A549 (cell line): ENCODE results near the gene ADORA2B. TPM values are rescaled to one million over a fixed set of nuclear protein-coding genes. Genes with fewer than 3 reads are reported as not detected.
A peak's percentile ranks its signal among the peaks of the same experiment; 100 is the strongest.
"Not testable (repeated sequence)": the region's sequence is repeated elsewhere in the genome, so short reads cannot be mapped to it uniquely, and the experiment has no call there.

ENCODE experiments used
- ATAC-seq, 2 experiments: fragments of 200-7000 bp in 1 of 2; fragments of >200 bp in 1 of 2; cut with Nextera tagmentation in 1 of 2; cut with Tn5 transposase in 1 of 2; 3 replicates each; pipeline versions ENCODE4 v1.8.0 to v1.9.1; 2018 to 2020; ENCODE audit warnings: mild to moderate bottlenecking in 1 of 2, moderate library complexity in 1 of 2
- CTCF ChIA-PET: fragments of 300-600 bp; sonication (Branson Sonifier 250); formaldehyde crosslinking; extraction: SDS; loops from one replicate; lab custom pipeline; 2021; ENCODE audit warnings: antibody characterized with exemption, inconsistent platforms; lab: Yijun Ruan, JAX
- POLR2A ChIA-PET: fragments of 350-600 bp; formaldehyde crosslinking; extraction: SDS; loops from one replicate; lab custom pipeline; 2021; ENCODE audit warnings: antibody characterized with exemption, inconsistent platforms; lab: Yijun Ruan, JAX
- DNase-seq, 2 experiments: peaks; one replicate each; pipeline versions ENCODE4 v3.0.0 to v3.0.0-alpha.2; 2011 to 2016; ENCODE audit warnings: low read depth in 1 of 2, low spot score in 1 of 2
- FAIRE-seq: peaks from 2 replicates; lab custom pipeline; 2011; peaks lifted over from hg19 to GRCh38; lab: Jason Lieb, UNC
- H3K27ac ChIP-seq, 2 experiments: fragments of >200 bp; sonication (Bioruptor Twin); formaldehyde crosslinking; 3 replicates each; pipeline ENCODE4 v1.5.1; 2016 to 2017
- H3K4me1 ChIP-seq: fragments of >200 bp; sonication (Bioruptor Twin); formaldehyde crosslinking; 3 replicates; pipeline ENCODE4 v1.6.1; 2016
- H3K4me2 ChIP-seq: fragments of >200 bp; sonication (Bioruptor Twin); formaldehyde crosslinking; 3 replicates; pipeline ENCODE4 v1.6.1; 2016
- H3K4me3 ChIP-seq: fragments of >200 bp; sonication (Bioruptor Twin); formaldehyde crosslinking; 3 replicates; pipeline ENCODE4 v1.5.1; 2016
- H3K9me3 ChIP-seq: fragments of >200 bp; sonication (Bioruptor Twin); formaldehyde crosslinking; 3 replicates; pipeline ENCODE4 v1.6.1; 2016
- CBX8 ChIP-seq: fragments of 200-600 bp; sonication (generic); IDR thresholded peaks from 2 replicates; pipeline ENCODE4 v1.6.1; 2016
- CHD2 ChIP-seq: fragments of 150-350 bp; IDR thresholded peaks from 2 replicates; pipeline ENCODE4 v1.6.1; 2014; ENCODE audit warnings: low read length; ENCODE audit not compliant: partially characterized antibody
- EHF ChIP-seq: fragments of 250-450 bp; sonication (Bioruptor Pico); IDR thresholded peaks from 2 replicates; pipeline ENCODE4 v1.5.0; 2020; ENCODE audit warnings: mild to moderate bottlenecking
- FOSL2 ChIP-seq, 2 experiments: fragments of 450-650 bp in 1 of 2; fragments of >200 bp in 1 of 2; sonication (Bioruptor Twin) in 1 of 2; formaldehyde crosslinking; IDR thresholded peaks; 2 replicates each; pipeline versions ENCODE4 v1.5.0 to v1.6.1; 2016 to 2020; ENCODE audit warnings: mild to moderate bottlenecking in 1 of 2, moderate library complexity in 1 of 2
- HEYL ChIP-seq: fragments of 250-450 bp; sonication (Bioruptor Pico); IDR thresholded peaks from 2 replicates; pipeline ENCODE4 v1.8.0; 2021; ENCODE audit warnings: mild to moderate bottlenecking, moderate library complexity
- HOXB13 ChIP-seq: fragments of 250-450 bp; sonication (Bioruptor Pico); IDR thresholded peaks from 2 replicates; pipeline ENCODE4 v1.5.0; 2020; ENCODE audit warnings: low read depth, mild to moderate bottlenecking, moderate library complexity
- MAZ ChIP-seq: fragments of 150-350 bp; IDR thresholded peaks from 2 replicates; pipeline ENCODE4 v1.6.1; 2014; ENCODE audit warnings: antibody characterized with exemption, low read depth, low read length, borderline replicate concordance
- MYC ChIP-seq: IDR thresholded peaks from 2 replicates; pipeline ENCODE4 v1.6.1; 2012; ENCODE audit warnings: mild to moderate bottlenecking, inconsistent platforms, low read length, improper control_type of control experiment, borderline replicate concordance
- NR3C1 ChIP-seq: fragments of >200 bp; sonication (Bioruptor Twin); formaldehyde crosslinking; IDR thresholded peaks from 3 replicates; pipeline ENCODE4 v1.6.1; 2017
- RFX5 ChIP-seq: fragments of 450-650 bp; IDR thresholded peaks from 2 replicates; pipeline ENCODE4 v1.7.1; 2014; ENCODE audit warnings: antibody characterized with exemption, mild to moderate bottlenecking, moderate library complexity
- WGBS: methylation state at CpG from one replicate; pipeline ENCODE4 v1.1.6; 2017; ENCODE audit errors: missing lambda C conversion rate; 5-methylcytosine and 5-hydroxymethylcytosine counted together
- polyA plus RNA-seq, 4 experiments: library from polyadenylated mRNA; depleted of rRNA in 3 of 4; stranded (reverse); fragments of >200 nt; fragmentation: RNase III in 1 of 4; extraction: RNeasy Plus Mini Kit Qiagen cat#74134 plus additional on column Dnase treatment in 1 of 4; gene quantifications; 2 replicates in 3 of 4; 3 replicates in 1 of 4; pipeline ENCODE4 v1.2.3, GENCODE V29; 2011 to 2017
- TF ChIP-seq, protein P1 (sequence below): fragments of 450-650 bp; IDR thresholded peaks from 2 replicates; pipeline ENCODE4 v1.6.1; 2014; ENCODE audit warnings: antibody characterized with exemption
- TF ChIP-seq, protein P2 (sequence below): fragments of >200 bp; sonication (Bioruptor Twin); formaldehyde crosslinking; IDR thresholded peaks from 3 replicates; pipeline ENCODE4 v1.5.1; 2016
- TF ChIP-seq, protein P3 (sequence below): fragments of >200 bp; sonication (Bioruptor Twin); formaldehyde crosslinking; IDR thresholded peaks from 3 replicates; pipeline ENCODE4 v1.6.1; 2016
- TF ChIP-seq, protein P4 (sequence below): fragments of 200-600 bp; sonication (generic); IDR thresholded peaks from 2 replicates; pipeline ENCODE4 v1.6.1; 2016; ENCODE audit warnings: antibody characterized with exemption, mild to moderate bottlenecking, moderate library complexity
- TF ChIP-seq, protein P5 (sequence below): IDR thresholded peaks from 2 replicates; pipeline ENCODE4 v1.6.1; 2012; ENCODE audit warnings: low read depth, borderline replicate concordance

The ADORA2B gene
- polyA plus RNA-seq, 2 of the 4 experiments (the other 2 are of a cell fraction), result 5.7 to 10.2 TPM

DNA sequence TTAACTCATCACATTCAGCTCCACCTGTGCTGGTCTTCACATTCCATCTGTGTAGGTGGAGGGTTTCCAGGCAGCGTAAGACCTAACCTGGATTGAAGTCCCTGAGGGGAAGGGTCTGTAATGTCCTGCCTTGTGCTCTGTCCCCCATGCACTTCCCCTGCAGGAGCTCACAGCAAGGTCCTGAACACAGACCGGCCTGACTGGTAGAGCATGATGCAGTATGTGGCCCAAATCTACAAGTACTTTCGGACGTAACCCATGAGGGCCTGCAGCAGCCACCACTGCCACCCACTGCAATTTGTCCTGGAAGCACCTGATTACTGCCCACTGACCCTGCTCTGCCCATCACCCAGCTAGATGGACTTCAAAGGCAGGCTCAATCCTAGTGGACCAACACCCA lies 36.6 kb upstream of the ADORA2B start:
- H3K27ac ChIP-seq, result peak overlapping the region in 1 of 2 experiments; percentile 81; a peak in 3 of 6 replicates
- WGBS, result 80% methylated on average over 2 of the region's 4 CpGs
- CTCF ChIA-PET, result interaction anchor here (0.9 to 3.0 kb wide), 5 partner anchors 9 to 36 kb away, joined by 3 to 18 read pairs (median 5); partner anchors contain the start of gene ADORA2B
- DNase-seq, result no peak
- TF ChIP-seq FOSL2 (IDR thresholded peaks at IDR 0.05) (no peak), FOSL2 (CRISPR knock-in tag; IDR thresholded peaks at IDR 0.05) (no peak), HEYL (no peak), CHD2 (no peak), NR3C1 (no peak), CBX8 (no peak), RFX5 (no peak)
- TF ChIP-seq, protein P1, sequence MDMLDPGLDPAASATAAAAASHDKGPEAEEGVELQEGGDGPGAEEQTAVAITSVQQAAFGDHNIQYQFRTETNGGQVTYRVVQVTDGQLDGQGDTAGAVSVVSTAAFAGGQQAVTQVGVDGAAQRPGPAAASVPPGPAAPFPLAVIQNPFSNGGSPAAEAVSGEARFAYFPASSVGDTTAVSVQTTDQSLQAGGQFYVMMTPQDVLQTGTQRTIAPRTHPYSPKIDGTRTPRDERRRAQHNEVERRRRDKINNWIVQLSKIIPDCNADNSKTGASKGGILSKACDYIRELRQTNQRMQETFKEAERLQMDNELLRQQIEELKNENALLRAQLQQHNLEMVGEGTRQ, result no peak
- TF ChIP-seq, protein P2, sequence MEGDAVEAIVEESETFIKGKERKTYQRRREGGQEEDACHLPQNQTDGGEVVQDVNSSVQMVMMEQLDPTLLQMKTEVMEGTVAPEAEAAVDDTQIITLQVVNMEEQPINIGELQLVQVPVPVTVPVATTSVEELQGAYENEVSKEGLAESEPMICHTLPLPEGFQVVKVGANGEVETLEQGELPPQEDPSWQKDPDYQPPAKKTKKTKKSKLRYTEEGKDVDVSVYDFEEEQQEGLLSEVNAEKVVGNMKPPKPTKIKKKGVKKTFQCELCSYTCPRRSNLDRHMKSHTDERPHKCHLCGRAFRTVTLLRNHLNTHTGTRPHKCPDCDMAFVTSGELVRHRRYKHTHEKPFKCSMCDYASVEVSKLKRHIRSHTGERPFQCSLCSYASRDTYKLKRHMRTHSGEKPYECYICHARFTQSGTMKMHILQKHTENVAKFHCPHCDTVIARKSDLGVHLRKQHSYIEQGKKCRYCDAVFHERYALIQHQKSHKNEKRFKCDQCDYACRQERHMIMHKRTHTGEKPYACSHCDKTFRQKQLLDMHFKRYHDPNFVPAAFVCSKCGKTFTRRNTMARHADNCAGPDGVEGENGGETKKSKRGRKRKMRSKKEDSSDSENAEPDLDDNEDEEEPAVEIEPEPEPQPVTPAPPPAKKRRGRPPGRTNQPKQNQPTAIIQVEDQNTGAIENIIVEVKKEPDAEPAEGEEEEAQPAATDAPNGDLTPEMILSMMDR, result no peak
- TF ChIP-seq, protein P3, sequence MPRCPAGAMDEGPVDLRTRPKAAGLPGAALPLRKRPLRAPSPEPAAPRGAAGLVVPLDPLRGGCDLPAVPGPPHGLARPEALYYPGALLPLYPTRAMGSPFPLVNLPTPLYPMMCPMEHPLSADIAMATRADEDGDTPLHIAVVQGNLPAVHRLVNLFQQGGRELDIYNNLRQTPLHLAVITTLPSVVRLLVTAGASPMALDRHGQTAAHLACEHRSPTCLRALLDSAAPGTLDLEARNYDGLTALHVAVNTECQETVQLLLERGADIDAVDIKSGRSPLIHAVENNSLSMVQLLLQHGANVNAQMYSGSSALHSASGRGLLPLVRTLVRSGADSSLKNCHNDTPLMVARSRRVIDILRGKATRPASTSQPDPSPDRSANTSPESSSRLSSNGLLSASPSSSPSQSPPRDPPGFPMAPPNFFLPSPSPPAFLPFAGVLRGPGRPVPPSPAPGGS, result no peak
- TF ChIP-seq, all 56 proteins: peak for 0
- POLR2A ChIA-PET, result no interaction called here
- no peak overlapping the region for H3K4me3 ChIP-seq
- FAIRE-seq (no peak), ATAC-seq (no peak)
- no peak overlapping the region for H3K4me2 ChIP-seq
- peaks cover 27% of the 10 kb centered on the region for H3K4me1 ChIP-seq
- no peaks in the 10 kb centered on the region for H3K9me3 ChIP-seq

DNA sequence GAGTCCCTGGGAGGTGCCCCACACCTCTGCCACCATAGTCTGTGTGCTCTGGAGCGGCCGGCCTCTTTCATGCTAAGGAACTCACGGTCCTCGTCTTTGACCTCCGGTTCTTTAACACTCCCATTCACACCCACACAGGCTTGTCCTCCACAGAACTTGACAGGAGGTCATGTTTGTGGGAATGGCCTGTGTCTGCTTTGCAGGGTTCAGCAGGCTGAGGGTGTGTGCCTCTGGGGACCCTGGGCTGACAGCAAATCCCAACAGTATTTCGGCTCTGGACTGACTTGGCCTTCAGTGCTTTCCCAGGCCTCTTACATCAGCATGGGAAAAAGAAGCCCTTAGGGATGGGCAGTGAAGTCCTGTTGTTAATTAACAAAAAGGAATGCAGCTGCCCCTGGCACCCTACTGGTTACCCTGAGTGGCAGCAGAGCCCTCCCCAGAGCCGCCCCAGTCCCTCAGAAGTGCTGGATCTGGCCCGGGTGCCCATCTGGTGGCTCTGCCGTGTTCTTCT lies 35.4 kb upstream of the ADORA2B start:
- FAIRE-seq, result peak; percentile 78
- TF ChIP-seq EHF (no peak), FOSL2 (IDR thresholded peaks at IDR 0.05) (no peak), FOSL2 (CRISPR knock-in tag; IDR thresholded peaks at IDR 0.05) (0 out of 2 replicates have a peak, but pooled peaks have one; percentile 4)
- TF ChIP-seq, all 56 proteins: peak for 1
- H3K4me2 ChIP-seq, result peak overlapping the region; percentile 40
- no peaks in the 10 kb centered on the region for H3K9me3 ChIP-seq
- peaks cover 27% of the 10 kb centered on the region for H3K4me1 ChIP-seq
- H3K27ac ChIP-seq, result peak overlapping the region; percentile 63 to 81
- 68% methylated on average over 9 of the region's 9 CpGs for WGBS
- DNase-seq (peak; percentile 79 to 82), ATAC-seq (peak; percentile 64 to 81)
- ChIA-PET POLR2A (no interaction called here), CTCF (interaction anchor here (1.2 to 3.0 kb wide), 2 partner anchors 35 to 81 kb away, joined by 3 to 18 read pairs; partner anchors contain the start of gene ADORA2B)
- H3K4me3 ChIP-seq, result no peak overlapping the region

DNA sequence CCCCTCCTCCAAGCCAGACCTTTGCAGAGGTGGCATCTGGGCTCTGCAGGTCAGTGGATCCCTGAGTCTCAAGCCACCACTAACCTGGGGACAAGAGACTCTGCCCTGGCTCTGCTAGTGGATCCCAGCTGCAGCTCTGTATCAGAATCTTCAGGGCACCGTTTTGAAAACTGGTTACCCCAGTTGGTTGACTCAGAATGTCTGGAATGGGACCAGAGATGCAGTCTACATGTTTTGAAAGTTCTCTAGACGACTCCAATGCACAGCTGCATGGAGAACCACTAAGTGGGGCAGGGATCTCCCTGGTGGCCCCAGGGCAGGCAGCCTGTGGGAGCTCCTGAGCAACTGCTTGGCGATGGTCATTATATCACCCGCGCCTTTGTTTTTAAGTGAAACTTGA lies 34.1 kb upstream of the ADORA2B start:
- WGBS, result 79% methylated on average over 5 of the region's 5 CpGs
- no peak overlapping the region for H3K4me3 ChIP-seq
- CTCF ChIA-PET, result interaction anchor here (0.7 to 3.0 kb wide), 4 partner anchors 16 to 82 kb away, joined by 3 to 18 read pairs (median 3); partner anchors contain the start of gene ADORA2B
- H3K27ac ChIP-seq, result peak overlapping the region in 1 of 2 experiments; percentile 81; a peak in 4 of 6 replicates
- no peak overlapping the region; the same call in 2 of the 3 replicates for H3K4me2 ChIP-seq
- ATAC-seq (no peak), DNase-seq (no peak)
- TF ChIP-seq, protein P4, sequence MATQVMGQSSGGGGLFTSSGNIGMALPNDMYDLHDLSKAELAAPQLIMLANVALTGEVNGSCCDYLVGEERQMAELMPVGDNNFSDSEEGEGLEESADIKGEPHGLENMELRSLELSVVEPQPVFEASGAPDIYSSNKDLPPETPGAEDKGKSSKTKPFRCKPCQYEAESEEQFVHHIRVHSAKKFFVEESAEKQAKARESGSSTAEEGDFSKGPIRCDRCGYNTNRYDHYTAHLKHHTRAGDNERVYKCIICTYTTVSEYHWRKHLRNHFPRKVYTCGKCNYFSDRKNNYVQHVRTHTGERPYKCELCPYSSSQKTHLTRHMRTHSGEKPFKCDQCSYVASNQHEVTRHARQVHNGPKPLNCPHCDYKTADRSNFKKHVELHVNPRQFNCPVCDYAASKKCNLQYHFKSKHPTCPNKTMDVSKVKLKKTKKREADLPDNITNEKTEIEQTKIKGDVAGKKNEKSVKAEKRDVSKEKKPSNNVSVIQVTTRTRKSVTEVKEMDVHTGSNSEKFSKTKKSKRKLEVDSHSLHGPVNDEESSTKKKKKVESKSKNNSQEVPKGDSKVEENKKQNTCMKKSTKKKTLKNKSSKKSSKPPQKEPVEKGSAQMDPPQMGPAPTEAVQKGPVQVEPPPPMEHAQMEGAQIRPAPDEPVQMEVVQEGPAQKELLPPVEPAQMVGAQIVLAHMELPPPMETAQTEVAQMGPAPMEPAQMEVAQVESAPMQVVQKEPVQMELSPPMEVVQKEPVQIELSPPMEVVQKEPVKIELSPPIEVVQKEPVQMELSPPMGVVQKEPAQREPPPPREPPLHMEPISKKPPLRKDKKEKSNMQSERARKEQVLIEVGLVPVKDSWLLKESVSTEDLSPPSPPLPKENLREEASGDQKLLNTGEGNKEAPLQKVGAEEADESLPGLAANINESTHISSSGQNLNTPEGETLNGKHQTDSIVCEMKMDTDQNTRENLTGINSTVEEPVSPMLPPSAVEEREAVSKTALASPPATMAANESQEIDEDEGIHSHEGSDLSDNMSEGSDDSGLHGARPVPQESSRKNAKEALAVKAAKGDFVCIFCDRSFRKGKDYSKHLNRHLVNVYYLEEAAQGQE, result no peak
- TF ChIP-seq MYC, result no peak
- TF ChIP-seq, protein P5, sequence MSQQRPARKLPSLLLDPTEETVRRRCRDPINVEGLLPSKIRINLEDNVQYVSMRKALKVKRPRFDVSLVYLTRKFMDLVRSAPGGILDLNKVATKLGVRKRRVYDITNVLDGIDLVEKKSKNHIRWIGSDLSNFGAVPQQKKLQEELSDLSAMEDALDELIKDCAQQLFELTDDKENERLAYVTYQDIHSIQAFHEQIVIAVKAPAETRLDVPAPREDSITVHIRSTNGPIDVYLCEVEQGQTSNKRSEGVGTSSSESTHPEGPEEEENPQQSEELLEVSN, result no peak
- TF ChIP-seq HOXB13 (CRISPR knock-in tag), result no peak
- no peak for TF ChIP-seq MAZ
- TF ChIP-seq, all 56 proteins: peak for 0
- Histone ChIP-seq H3K9me3 (no peaks in the 10 kb centered on the region), H3K4me1 (peaks cover 27% of the 10 kb centered on the region)
- POLR2A ChIA-PET, result no interaction called here
- FAIRE-seq, result no peak

DNA sequence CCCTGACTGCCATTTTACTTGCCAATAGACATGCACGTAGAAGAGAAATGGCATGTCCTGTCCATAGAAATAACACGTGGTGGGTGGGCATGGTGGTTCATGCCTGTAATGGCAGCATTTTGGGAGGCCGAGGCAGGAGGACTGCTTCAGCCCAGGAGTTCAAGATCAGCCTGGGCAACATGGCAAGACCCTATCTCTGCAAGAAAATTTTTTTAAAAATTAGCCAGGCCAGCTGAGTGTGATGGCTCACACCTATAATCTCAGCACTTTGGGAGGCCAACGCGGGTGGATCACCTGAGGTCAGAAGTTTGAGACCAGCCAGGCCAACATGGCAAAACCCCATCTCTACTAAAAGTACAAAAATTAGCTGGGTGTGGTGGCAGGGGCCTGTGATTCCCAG lies 33.2 kb upstream of the ADORA2B start:
- CTCF ChIA-PET, result interaction anchor here (1.0 to 1.1 kb wide), 2 partner anchors 33 to 83 kb away, joined by 3 to 4 read pairs; partner anchors contain the start of gene ADORA2B
- H3K4me3 ChIP-seq, ATAC-seq, FAIRE-seq, DNase-seq, H3K4me2 ChIP-seq, H3K9me3 ChIP-seq, POLR2A ChIA-PET: not testable (repeated sequence)
- Histone ChIP-seq H3K27ac (peak overlapping the region in 1 of 2 experiments; percentile 81; a peak in 1 of 6 replicates), H3K4me1 (peaks cover 27% of the 10 kb centered on the region)
- WGBS, result 79% methylated on average over 5 of the region's 5 CpGs
